Duodenal mucosa (tissue), 2 donors: Measurements from ENCODE around the gene FUBP1.
A peak's percentile ranks its signal among the peaks of the same experiment; 100 is the strongest.
"Not testable (repeated sequence)": the region's sequence is repeated elsewhere in the genome, so short reads cannot be mapped to it uniquely, and the experiment has no call there.

Source experiments
- H3K27ac ChIP-seq: one replicate; pipeline ENCODE4 v1.7.0; 2013; ENCODE audit warnings: low read depth, low read length
- H3K27me3 ChIP-seq, 2 donors: one replicate each; pipeline ENCODE4 v1.7.0; 2013; ENCODE audit warnings: low read length in 2 of 2, control low read depth in 1 of 2; ENCODE audit not compliant: insufficient read depth in 2 of 2, control insufficient read depth in 1 of 2
- H3K36me3 ChIP-seq, 2 donors: one replicate each; pipeline ENCODE4 v1.7.0; 2013; ENCODE audit warnings: low read length in 2 of 2, control low read depth in 1 of 2; ENCODE audit not compliant: insufficient read depth in 2 of 2, control insufficient read depth in 1 of 2
- H3K4me1 ChIP-seq, 2 donors: one replicate each; pipeline ENCODE4 v1.7.0; 2013; ENCODE audit warnings: low read length in 2 of 2, control low read depth in 1 of 2; ENCODE audit not compliant: insufficient read depth in 2 of 2, control insufficient read depth in 1 of 2
- H3K4me3 ChIP-seq, 2 donors: one replicate each; pipeline ENCODE4 v1.7.0; 2013; ENCODE audit warnings: low read length in 2 of 2, low read depth in 1 of 2
- H3K9ac ChIP-seq, 2 donors: one replicate each; pipeline ENCODE4 v1.7.0; 2013; ENCODE audit warnings: low read length in 2 of 2, low read depth in 1 of 2
- H3K9me3 ChIP-seq, 2 donors: one replicate each; pipeline ENCODE4 v1.7.0; 2013; ENCODE audit warnings: low read length in 2 of 2, control low read depth in 1 of 2; ENCODE audit not compliant: control insufficient read depth in 1 of 2

The FUBP1 gene, protein sequence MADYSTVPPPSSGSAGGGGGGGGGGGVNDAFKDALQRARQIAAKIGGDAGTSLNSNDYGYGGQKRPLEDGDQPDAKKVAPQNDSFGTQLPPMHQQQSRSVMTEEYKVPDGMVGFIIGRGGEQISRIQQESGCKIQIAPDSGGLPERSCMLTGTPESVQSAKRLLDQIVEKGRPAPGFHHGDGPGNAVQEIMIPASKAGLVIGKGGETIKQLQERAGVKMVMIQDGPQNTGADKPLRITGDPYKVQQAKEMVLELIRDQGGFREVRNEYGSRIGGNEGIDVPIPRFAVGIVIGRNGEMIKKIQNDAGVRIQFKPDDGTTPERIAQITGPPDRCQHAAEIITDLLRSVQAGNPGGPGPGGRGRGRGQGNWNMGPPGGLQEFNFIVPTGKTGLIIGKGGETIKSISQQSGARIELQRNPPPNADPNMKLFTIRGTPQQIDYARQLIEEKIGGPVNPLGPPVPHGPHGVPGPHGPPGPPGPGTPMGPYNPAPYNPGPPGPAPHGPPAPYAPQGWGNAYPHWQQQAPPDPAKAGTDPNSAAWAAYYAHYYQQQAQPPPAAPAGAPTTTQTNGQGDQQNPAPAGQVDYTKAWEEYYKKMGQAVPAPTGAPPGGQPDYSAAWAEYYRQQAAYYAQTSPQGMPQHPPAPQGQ

DNA sequence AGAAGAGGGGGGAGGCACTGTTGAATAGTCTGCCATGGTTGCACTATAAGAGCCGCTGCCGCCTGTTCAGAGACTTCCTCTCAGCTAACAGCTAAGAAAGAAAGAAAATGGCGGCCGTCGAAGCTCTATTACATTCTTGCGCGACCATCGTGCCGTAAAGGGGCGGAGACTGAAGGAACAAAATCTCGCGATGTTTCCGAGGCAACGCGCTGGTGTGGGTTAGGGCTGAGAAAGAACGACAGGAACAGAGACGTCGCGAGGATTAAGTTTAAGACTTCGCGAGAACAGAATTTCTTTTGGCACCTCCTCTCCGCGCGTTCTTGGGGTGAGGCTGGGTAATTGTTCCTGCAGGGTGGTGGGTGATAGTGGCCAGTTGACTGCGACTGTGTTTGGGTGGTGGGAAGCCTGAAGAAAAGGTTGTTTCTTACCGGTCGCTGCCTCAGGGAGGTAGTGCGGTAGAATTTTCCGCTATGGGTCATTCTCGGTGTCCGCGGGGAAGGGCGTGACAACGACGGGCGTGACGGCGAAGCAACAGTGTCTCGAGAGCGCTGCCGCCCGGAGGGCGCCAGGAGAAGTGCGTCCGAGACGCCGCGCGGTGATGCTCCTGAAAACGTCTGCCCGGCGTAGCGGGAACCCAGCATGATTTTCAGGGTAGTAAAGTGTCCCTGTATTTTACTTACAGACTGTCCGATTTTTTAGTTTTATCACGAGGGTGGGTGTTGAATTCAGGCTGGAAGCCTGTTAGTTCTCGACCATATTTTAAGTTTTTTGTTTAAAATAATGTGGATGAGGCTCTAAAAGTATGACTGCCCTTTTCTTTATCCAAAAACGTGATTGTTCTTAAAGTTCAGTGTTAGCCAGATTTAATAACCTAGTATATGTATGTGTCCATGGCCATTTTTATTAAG is at the start of gene FUBP1:
TSS of gene FUBP1 (minus strand) at position 104 of the 908 bp plus-strand sequence. CDS start at position 36, 68 bp downstream.
- Histone ChIP-seq H3K4me3 (peak within 1 kb of the TSS; percentile 94 to 99), H3K4me1 (peaks cover 27 to 38% of the 10 kb centered on the region in 2 donors), H3K36me3 (no peaks in the 10 kb centered on the region)

GRCh38 chr1:78021134-78021533 is 42.3 kb upstream of the FUBP1 start:
- not testable (repeated sequence) for H3K9ac ChIP-seq, H3K4me1 ChIP-seq, H3K9me3 ChIP-seq, H3K36me3 ChIP-seq, H3K4me3 ChIP-seq, H3K27ac ChIP-seq, H3K27me3 ChIP-seq

More for the DNA sequence above, at the start of gene FUBP1:
- no peaks in the 10 kb centered on the region for H3K27me3 ChIP-seq
- H3K9ac ChIP-seq: peak within 1 kb of the TSS; percentile 97 to 100
- H3K9me3 ChIP-seq: no peaks in the 10 kb centered on the region
- H3K27ac ChIP-seq: peak within 1 kb of the TSS; percentile 98

DNA sequence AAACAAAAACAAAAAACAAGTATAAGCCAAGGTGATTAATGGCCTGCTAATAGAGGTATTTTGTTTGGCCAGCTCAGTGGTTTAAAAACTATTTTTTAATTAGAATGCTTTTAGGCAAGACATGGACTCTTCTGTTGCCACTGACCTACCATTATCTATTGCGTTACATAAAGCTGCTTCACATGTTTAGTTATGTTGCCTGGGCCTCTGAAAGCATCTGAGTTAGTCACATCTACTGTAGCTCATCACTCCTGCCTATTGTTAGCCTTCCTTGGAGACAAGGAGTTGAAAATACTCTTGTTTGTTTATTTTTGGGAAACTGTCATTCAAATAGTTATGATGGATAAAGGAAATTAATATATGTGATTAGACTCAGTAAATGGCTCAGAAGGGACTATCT is 40.2 kb upstream of the FUBP1 start:
- H3K27ac ChIP-seq: no peak overlapping the region
- H3K9ac ChIP-seq: no peak overlapping the region
- H3K36me3 ChIP-seq: no peaks in the 10 kb centered on the region
- no peaks in the 10 kb centered on the region for H3K27me3 ChIP-seq
- H3K4me1 ChIP-seq: no peaks in the 10 kb centered on the region
- H3K4me3 ChIP-seq: no peak overlapping the region
- H3K9me3 ChIP-seq: no peaks in the 10 kb centered on the region

DNA sequence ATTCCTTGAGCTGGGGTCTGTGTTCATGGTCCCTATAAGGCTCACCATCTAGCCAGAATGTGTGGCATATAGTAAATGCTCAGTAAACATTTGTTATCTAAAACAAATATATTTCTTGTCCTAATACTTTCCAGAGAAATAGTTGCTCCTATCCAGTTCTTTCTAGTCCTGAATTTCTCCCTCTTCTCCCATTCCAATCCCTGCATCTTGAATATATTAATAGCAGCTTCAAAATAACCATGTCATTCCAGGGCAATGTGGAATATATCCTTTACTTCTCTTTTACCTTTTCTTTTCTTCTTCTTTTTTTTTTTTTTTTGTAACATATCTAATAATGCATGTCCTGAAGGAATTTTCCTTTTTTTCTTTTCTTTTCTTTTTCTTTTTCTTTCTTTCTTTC is 36.3 kb upstream of the FUBP1 start:
- Histone ChIP-seq H3K4me1 (no peaks in the 10 kb centered on the region), H3K9me3 (no peaks in the 10 kb centered on the region), H3K4me3 (no peak overlapping the region), H3K9ac (no peak overlapping the region), H3K27ac (no peak overlapping the region), H3K36me3 (peaks cover 0 to 4% of the 10 kb centered on the region in 2 donors), H3K27me3 (no peaks in the 10 kb centered on the region)

DNA sequence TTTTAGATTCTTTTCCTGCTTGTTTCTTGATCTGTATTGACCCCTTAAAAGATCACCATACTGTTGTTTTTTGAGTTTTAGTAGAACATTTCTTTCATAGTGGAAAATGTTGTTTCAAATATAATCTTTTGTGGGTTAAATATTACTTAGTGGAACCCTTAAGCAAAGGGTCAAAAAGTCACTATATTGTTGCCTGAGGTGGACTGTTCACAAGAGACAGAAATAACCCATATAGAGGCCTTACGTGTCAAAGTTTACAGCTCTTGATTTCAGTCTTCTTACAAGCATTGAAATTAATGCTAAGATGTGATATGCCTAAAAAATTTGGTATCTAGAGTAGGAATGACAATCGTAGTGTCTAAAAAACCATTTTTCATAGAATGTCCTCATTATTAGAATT is 32.2 kb upstream of the FUBP1 start:
- Histone ChIP-seq H3K27me3 (no peaks in the 10 kb centered on the region), H3K9me3 (no peaks in the 10 kb centered on the region), H3K9ac (no peak overlapping the region), H3K4me3 (no peak overlapping the region), H3K36me3 (peaks cover 0 to 4% of the 10 kb centered on the region in 2 donors), H3K4me1 (peaks cover 0 to 12% of the 10 kb centered on the region in 2 donors), H3K27ac (no peak overlapping the region)

DNA sequence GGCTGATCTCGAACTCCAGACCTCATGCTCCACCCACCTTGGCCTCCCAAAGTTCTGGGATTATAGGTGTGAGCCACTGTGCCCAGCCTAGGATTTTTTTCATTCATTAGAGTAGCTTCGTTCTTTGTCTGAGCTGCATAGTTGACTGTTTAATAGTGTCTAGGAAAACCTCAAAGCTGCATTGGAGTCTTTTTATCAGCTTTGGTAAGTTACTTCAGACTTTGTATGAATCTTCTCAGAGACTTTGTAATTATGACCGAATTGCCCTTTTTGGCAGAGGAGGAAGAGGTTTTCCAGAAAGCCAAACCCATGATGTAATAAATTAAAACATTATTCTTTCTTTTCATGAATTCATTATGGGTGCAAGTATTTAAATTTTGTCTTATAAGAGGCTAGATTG is 31.0 kb upstream of the FUBP1 start:
- no peak overlapping the region for H3K27ac ChIP-seq
- no peak overlapping the region for H3K9ac ChIP-seq
- H3K4me1 ChIP-seq: peaks cover 0 to 12% of the 10 kb centered on the region in 2 donors
- H3K9me3 ChIP-seq: no peaks in the 10 kb centered on the region
- H3K27me3 ChIP-seq: no peaks in the 10 kb centered on the region
- peaks cover 0 to 4% of the 10 kb centered on the region in 2 donors for H3K36me3 ChIP-seq
- H3K4me3 ChIP-seq: no peak overlapping the region

DNA sequence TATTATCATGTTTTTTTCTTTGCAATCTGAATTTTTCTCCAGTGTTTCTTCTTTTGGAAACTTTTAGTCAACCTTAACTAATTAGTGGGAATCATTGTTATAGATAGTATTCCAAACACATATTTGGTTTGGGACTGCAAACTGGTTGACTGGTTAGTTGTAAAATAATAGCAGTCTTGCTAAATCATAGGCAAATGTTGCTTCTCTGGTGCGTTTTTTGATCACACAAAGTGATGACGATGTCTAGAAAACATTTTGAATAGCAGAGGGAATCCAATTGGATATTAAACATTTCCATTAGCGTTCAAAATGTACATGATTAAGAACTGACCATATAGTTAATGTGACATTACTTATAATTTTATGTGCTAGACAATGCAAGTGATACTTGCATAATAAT is 30.4 kb upstream of the FUBP1 start:
- Histone ChIP-seq H3K9me3 (no peaks in the 10 kb centered on the region), H3K27me3 (no peaks in the 10 kb centered on the region), H3K4me1 (peaks cover 0 to 12% of the 10 kb centered on the region in 2 donors), H3K9ac (no peak overlapping the region), H3K36me3 (peaks cover 0 to 4% of the 10 kb centered on the region in 2 donors), H3K4me3 (no peak overlapping the region), H3K27ac (no peak overlapping the region)

- Histone ChIP-seq H3K9ac (no peak overlapping the region), H3K36me3 (no peaks in the 10 kb centered on the region), H3K27me3 (no peaks in the 10 kb centered on the region), H3K4me1 (peaks cover 0 to 18% of the 10 kb centered on the region in 2 donors), H3K27ac (no peak overlapping the region), H3K4me3 (peak overlapping the region; percentile 1 to 36), H3K9me3 (no peaks in the 10 kb centered on the region)
These were observed 28.9 kb upstream of the FUBP1 start for GRCh38 chr1:78007677-78008341.

- peak overlapping the region; percentile 73 to 90 for H3K4me3 ChIP-seq
- no peaks in the 10 kb centered on the region for H3K9me3 ChIP-seq
- peak overlapping the region; percentile 3 for H3K27ac ChIP-seq
- peak overlapping the region in 1 of 2 donors; percentile 57 for H3K9ac ChIP-seq
- no peaks in the 10 kb centered on the region for H3K27me3 ChIP-seq
- no peaks in the 10 kb centered on the region for H3K36me3 ChIP-seq
- H3K4me1 ChIP-seq: peaks cover 0 to 18% of the 10 kb centered on the region in 2 donors
These were observed 27.6 kb upstream of the FUBP1 start for GRCh38 chr1:78006521-78006920.
